OCI-LY3 (cell line): ENCODE results near the gene DTNA.

Experiments used
- H2AFZ ChIP-seq: fragments of 200-600, 300-600 bp; shearing (Covaris generic); 2 replicates; pipeline ENCODE4 v1.6.0; 2014; ENCODE audit warnings: antibody characterized with exemption, low read depth, low read length
- H3K27ac ChIP-seq: fragments of 200-600, 300-600 bp; sonication (generic); 2 replicates; pipeline ENCODE4 v1.5.1; 2014; ENCODE audit warnings: mild to moderate bottlenecking, low read length, moderate library complexity, mixed read lengths
- H3K27me3 ChIP-seq: fragments of 200-600, 300-600 bp; sonication (generic); 2 replicates; pipeline ENCODE4 v1.6.1; 2014; ENCODE audit warnings: low read depth, low read length, mixed read lengths
- H3K36me3 ChIP-seq: fragments of 200-600, 300-600 bp; sonication (generic); replicated peaks from 2 replicates; pipeline ENCODE3; 2014; ENCODE audit warnings: low read depth, low read length, mixed read lengths
- H3K4me1 ChIP-seq: fragments of 300-600, 200-600 bp; sonication (generic); 2 replicates; pipeline ENCODE4 v1.6.1; 2014; ENCODE audit warnings: low read length, mixed read lengths
- H3K4me2 ChIP-seq: fragments of 200-600, 300-600 bp; sonication (generic); 2 replicates; pipeline ENCODE4 v1.6.1; 2014; ENCODE audit warnings: low read length, mixed read lengths
- H3K4me3 ChIP-seq: fragments of 300-600, 200-600 bp; sonication (generic); 2 replicates; pipeline ENCODE4 v1.5.1; 2014; ENCODE audit warnings: antibody characterized with exemption, mild to moderate bottlenecking, low read length, moderate library complexity
- H3K79me2 ChIP-seq: fragments of 300-600, 200-600 bp; shearing (Covaris generic); 2 replicates; pipeline ENCODE4 v1.6.1; 2014; ENCODE audit warnings: mild to moderate bottlenecking, low read length, mixed read lengths
- H3K9ac ChIP-seq: fragments of 300-600, 200-600 bp; shearing (Covaris generic); 2 replicates; pipeline ENCODE4 v1.6.0; 2014; ENCODE audit warnings: mild to moderate bottlenecking, low read length, moderate library complexity
- H3K9me3 ChIP-seq: fragments of 200-600, 300-600 bp; shearing (Covaris generic); 2 replicates; pipeline ENCODE4 v1.6.1; 2014; ENCODE audit warnings: low read length, mixed read lengths; ENCODE audit not compliant: insufficient read depth
- H4K20me1 ChIP-seq: fragments of 200-600, 300-600 bp; sonication (generic); 2 replicates; pipeline ENCODE4 v1.6.1; 2016; ENCODE audit warnings: low read length, mixed read lengths; ENCODE audit not compliant: insufficient read depth
- EZH2phosphoT487 ChIP-seq: fragments of 200-600 bp; shearing (Covaris generic); IDR thresholded peaks from 2 replicates; pipeline ENCODE4 v1.6.1; 2018; ENCODE audit warnings: antibody characterized with exemption, mixed run types, low read depth
- TF ChIP-seq, protein P1 (sequence below): fragments of 200-600, 300-600 bp; sonication (generic); IDR thresholded peaks from 2 replicates; pipeline ENCODE4 v1.5.1; 2014; ENCODE audit warnings: antibody characterized with exemption, low read length, low read depth

The DTNA gene

DNA sequence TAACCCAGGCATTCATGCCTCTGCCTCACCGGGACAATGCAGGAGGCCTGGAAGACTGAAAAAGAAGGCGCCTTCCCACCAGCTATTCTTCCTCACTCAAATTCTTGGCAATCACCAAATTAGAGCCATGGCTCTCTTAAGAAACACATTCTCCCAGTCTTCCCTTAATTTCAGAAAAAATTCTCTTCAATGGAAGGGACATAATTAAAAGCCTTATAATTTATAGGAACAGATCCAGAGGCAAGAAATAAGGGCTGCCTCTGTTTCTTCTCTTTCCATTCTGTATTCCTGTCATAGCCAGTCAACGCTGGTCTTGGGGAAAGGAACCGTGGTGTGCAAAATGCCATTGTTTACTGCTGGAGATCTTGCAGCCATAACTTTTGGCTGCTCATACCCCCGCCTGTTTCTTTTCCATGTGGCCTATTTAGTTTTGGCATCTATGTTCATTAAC is 32.8 kb downstream of the DTNA start:
- H3K27me3 ChIP-seq = no peaks in the 10 kb centered on the region
- no peak overlapping the region for H3K4me2 ChIP-seq
- no peaks in the 10 kb centered on the region for H3K79me2 ChIP-seq
- TF ChIP-seq, protein P1, sequence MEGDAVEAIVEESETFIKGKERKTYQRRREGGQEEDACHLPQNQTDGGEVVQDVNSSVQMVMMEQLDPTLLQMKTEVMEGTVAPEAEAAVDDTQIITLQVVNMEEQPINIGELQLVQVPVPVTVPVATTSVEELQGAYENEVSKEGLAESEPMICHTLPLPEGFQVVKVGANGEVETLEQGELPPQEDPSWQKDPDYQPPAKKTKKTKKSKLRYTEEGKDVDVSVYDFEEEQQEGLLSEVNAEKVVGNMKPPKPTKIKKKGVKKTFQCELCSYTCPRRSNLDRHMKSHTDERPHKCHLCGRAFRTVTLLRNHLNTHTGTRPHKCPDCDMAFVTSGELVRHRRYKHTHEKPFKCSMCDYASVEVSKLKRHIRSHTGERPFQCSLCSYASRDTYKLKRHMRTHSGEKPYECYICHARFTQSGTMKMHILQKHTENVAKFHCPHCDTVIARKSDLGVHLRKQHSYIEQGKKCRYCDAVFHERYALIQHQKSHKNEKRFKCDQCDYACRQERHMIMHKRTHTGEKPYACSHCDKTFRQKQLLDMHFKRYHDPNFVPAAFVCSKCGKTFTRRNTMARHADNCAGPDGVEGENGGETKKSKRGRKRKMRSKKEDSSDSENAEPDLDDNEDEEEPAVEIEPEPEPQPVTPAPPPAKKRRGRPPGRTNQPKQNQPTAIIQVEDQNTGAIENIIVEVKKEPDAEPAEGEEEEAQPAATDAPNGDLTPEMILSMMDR = no peak
- TF ChIP-seq EZH2phosphoT487 = no peak
- H3K4me3 ChIP-seq = no peak overlapping the region
- H3K27ac ChIP-seq = no peak overlapping the region
- H4K20me1 ChIP-seq = no peaks in the 10 kb centered on the region
- no peak overlapping the region for H3K9ac ChIP-seq
- no peak overlapping the region for H2AFZ ChIP-seq
- no peaks in the 10 kb centered on the region for H3K4me1 ChIP-seq
- no peaks in the 10 kb centered on the region for H3K9me3 ChIP-seq
- H3K36me3 ChIP-seq = no peaks in the 10 kb centered on the region

DNA sequence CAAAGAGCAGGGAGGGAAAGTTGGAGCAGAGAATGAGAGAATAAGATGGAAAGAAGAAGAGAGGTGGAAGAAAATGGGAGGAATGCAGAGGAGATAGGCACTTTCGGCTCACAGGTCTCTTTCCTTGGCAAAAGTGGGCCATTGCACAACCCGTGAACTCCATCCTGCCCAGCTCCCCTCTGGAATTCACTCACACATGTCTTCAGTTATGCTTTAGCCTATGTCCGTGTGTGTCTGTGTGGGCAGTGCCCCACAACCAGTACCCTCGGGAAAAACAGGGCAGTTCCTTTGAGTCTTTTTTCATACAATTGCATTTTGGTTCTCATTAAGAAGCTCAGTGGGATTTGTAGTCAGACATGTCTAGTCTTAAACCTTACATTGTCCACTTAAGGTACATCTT is 34.5 kb downstream of the DTNA start:
- no peaks in the 10 kb centered on the region for H3K9me3 ChIP-seq
- no peak overlapping the region for H3K27ac ChIP-seq
- no peaks in the 10 kb centered on the region for H3K4me1 ChIP-seq
- TF ChIP-seq EZH2phosphoT487 = no peak
- TF ChIP-seq, protein P1 = no peak
- no peak overlapping the region for H3K4me2 ChIP-seq
- no peaks in the 10 kb centered on the region for H3K79me2 ChIP-seq
- no peak overlapping the region for H3K4me3 ChIP-seq
- H2AFZ ChIP-seq = no peak overlapping the region
- H4K20me1 ChIP-seq = no peaks in the 10 kb centered on the region
- H3K36me3 ChIP-seq = no peaks in the 10 kb centered on the region
- H3K9ac ChIP-seq = no peak overlapping the region
- no peaks in the 10 kb centered on the region for H3K27me3 ChIP-seq

GRCh38 chr18:34746614-34747013 is 36.5 kb downstream of the DTNA start:
- H4K20me1 ChIP-seq = no peaks in the 10 kb centered on the region
- no peak overlapping the region for H3K4me2 ChIP-seq
- H2AFZ ChIP-seq = no peak overlapping the region
- no peak overlapping the region for H3K27ac ChIP-seq
- no peaks in the 10 kb centered on the region for H3K27me3 ChIP-seq
- no peaks in the 10 kb centered on the region for H3K4me1 ChIP-seq
- no peak overlapping the region for H3K9ac ChIP-seq
- H3K4me3 ChIP-seq = no peak overlapping the region
- H3K36me3 ChIP-seq = no peaks in the 10 kb centered on the region
- TF ChIP-seq, protein P1 = no peak
- TF ChIP-seq EZH2phosphoT487 = no peak
- no peaks in the 10 kb centered on the region for H3K79me2 ChIP-seq
- H3K9me3 ChIP-seq = no peaks in the 10 kb centered on the region

DNA sequence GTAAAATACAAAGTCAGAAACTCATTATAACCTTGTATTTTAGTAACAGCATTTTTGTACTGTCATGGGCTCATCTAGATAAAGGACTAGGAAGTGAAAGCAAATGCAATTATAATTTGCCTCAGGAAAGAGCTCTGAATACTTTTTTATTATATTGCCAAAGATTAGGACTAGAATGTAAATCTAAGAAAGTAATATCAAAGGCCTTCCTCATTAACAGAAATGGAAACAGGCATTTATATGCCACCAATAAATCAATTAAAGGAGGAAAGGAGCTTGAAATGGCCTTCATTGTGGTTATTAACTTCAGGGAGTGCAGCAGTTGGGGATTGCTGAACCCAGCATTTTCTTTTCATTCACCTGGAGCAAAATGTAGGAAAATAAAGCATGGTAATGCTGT is 39.6 kb downstream of the DTNA start:
- Histone ChIP-seq H3K4me2 (no peak overlapping the region), H3K9ac (no peak overlapping the region), H3K36me3 (no peaks in the 10 kb centered on the region), H3K27me3 (no peaks in the 10 kb centered on the region), H3K9me3 (no peaks in the 10 kb centered on the region), H2AFZ (no peak overlapping the region), H3K4me1 (no peaks in the 10 kb centered on the region), H3K27ac (no peak overlapping the region), H4K20me1 (no peaks in the 10 kb centered on the region), H3K79me2 (no peaks in the 10 kb centered on the region), H3K4me3 (no peak overlapping the region)
- TF ChIP-seq, protein P1 = no peak
- TF ChIP-seq EZH2phosphoT487 = no peak
